HG03432 (cell line): ENCODE results near the gene FEV.
A peak's percentile ranks its signal among the peaks of the same experiment; 100 is the strongest.

Source experiments
- ATAC-seq: cut with Tn5 transposase; IDR thresholded peaks from one replicate; pipeline ENCODE4 v1.9.1; 2021; ENCODE audit warnings: mild to moderate bottlenecking, moderate library complexity; ENCODE audit not compliant: unreplicated experiment

Gene FEV

GRCh38 chr2:219017201-219017931 is 32.4 kb upstream of the FEV start:
- no peak for ATAC-seq

DNA sequence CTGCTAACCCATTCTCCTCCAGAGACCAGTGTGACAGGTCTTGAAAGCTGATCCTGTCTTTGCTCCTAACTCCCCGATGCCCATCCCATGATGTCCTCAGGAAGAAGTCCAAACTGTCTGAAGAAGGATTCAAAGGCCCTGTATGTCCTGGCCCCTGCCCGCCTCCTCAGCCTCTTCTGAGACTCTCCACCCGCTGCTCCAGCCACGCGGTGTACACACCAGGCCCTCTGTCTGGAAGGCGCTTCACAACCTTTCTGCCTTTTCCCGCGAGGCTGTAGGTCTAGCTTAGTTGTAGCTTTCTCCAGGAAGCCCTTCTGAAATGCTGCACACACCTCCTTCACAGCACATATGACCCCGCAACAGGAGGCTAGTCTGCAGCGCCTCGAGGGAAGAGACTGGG is 31.7 kb upstream of the FEV start:
- no peak for ATAC-seq

DNA sequence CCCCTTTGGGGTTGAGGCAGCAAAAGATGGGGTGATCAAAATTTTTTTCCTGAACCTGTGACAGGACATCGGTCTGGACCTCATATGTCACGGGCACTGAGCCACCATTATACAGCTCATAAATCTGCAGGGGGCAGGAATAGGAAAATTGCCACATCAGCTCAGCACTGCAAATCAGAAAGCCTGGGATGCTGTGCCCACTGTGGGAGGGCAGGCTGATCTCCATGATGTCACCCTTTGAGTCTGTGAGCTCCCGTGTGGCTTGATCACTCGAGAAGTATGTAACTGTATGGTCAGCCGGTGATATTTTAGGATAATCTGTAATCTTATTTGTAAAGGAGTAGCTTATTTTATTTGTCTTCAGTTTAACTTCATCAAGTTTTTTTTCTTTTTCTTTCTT is 25.9 kb upstream of the FEV start:
- ATAC-seq = no peak

DNA sequence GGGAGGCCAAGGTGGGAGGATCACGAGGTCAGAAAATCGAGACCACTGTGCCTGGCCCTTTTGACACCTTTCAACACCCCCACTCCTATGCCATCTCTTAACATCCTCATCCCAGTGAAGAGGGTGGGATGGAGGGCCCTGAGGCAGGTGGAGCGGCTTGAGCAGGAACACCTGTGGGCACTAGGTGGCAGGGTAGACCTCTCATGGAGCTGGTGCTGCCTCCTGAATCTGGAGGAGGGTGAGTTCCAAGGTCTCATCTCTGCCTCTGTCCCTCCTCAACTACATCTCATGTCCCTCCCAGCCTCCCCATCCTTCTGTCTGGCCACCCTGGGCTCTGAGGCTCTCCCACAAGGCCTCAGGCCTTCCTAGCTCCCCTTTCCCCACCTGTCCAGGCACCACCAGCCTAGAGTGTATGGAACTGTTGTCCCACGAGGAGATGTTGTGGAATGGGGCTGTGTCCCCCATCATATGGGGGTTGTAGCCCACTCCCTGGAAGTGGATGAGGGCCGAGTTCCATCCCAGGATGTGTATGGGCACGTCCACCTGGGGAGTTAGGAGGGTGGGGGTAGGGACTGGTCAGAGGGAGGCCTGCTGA is 25.3 kb upstream of the FEV start:
- no peak for ATAC-seq

GRCh38 chr2:219009294-219009693 is 24.3 kb upstream of the FEV start:
- ATAC-seq = no peak

DNA sequence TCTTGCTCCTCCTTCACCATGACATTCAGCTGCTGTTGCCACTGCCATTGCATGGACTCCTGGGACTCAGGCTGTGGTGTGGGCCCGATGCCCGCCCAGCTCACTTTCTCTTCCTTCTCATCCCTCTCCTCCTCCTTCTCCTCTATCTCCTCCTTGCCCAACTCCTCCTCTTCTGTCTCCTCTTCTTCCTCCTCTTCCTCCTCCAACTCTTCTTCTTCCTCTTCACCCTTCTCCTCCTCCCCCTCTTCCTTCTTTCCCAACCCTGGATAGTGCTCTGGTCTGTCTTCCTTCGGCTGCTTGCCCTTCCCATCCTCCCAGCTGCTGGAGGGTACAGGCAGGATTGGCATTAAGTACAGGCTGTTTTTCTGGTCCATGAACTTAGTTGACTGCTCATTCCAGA is 19.0 kb upstream of the FEV start:
- ATAC-seq = no peak

- ATAC-seq = no peak
These were observed 18.3 kb upstream of the FEV start for GRCh38 chr2:219003267-219003634.

- no peak for ATAC-seq
These were observed 17.6 kb upstream of the FEV start for GRCh38 chr2:219002395-219003266.

DNA sequence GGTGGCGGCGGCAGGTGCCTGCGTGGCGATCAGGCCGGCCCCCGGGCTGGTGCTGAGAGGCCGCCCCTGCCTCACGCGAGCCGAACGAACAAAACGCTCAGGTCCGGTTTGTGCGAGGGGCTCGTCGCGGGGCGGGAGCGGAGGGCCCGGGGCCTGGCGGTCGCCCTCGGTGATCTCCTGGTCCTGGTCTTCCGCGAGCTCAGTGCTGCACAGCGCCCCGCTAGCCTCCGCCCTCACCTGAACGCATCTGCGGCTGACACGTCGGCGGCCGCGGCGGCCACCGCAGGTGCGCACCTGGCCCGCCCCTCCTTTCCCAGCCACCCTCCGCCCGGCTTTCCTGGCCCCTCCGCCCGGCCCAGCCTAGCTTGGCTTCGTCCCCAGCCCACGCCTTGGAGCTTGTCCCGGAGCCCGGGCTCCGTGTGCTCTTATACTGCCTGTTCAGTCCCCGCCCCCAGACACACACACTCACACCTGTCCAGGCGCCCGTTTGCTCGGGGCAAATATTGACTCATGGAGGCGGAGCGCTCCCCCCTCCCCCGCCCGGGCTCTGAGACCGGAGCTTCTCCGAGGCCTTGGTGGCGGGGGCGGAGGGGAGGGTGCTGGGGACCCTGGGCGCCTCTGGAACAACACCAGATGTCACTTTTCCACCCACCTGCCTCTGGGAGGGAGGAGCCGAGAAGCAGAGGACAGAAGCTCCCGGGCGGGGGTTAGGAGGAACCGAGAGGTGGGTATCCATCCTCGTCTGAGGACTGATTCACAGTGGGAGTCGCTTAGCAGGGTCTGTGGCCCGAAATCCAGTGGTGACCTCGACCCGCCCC is 16.8 kb upstream of the FEV start:
- ATAC-seq = no peak

DNA sequence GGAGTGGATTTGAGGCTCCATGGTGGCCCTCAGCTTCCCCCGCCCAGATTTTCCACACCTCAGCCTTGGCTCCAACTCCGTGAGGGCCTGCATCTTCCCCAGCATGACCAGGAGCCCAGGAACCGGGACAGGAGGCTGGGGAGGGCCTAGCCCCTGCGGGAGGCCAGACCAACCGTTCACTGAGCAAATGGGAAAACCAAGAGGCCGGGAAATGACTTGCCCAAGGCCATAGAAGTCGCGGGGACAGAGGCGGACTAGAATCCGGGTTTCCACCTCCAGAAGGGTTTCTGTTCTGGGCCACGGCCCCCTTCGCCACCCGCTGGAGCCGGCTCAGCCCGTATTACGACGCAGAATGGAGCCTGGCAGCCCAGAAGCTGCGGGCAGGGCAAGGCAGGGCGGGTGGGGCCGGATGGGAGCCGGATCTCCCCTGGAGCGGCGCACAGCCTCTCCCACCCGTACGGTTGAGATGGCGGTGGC is 16.2 kb upstream of the FEV start:
- ATAC-seq = no peak

DNA sequence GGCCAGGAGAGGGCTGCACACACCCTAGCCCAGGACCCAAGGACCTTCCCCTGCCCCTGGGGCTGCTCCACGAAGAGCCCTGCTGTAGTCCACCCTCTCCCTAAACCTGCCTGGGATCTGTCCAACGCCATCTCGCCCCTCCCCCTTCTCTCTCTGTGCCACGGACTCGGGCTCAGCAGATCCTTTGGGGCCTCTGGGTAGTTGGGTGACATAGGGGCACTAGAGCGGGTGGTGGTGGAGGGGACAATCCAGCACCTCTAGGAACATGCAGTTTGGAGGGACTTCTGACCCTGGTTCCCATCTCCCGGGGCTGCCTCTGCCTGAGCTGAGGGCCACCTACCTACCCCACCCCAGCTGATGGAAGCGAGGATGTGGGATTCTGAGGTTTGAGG is 15.6 kb upstream of the FEV start:
- ATAC-seq = no peak

DNA sequence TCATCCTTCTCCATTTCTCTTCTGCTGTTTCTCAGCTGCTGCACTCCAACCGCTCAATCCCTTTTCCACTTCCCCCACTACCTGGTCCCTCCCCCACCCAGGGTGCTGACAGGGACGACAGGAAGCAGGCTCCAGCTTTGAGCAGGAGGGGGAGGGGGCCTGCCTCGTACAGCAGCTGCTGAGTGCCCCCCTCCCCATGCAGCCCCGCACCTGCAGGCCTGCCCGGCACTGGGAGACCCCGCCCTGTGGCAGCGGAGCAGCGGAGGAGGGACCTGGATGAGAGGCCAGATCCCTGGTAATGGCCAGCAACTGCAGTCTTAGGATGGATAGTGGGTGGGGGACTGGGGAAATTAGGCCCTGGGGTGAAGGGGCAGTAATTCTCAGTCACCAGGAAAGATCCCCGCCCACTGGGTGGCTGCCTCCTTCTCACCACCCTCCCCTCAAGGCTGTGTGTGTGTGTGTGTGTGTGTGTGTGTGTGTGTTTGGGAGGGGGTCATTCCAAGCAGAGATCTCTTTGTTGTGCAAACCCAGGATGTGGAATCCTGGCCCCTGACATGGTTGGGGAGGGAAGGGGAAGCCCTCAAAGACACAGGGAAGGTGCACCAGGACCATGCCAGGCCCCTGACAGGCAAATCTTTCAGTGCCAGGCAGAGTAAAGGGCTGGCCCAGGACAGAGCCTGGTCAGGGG is 15.0 kb upstream of the FEV start:
- ATAC-seq = no peak

DNA sequence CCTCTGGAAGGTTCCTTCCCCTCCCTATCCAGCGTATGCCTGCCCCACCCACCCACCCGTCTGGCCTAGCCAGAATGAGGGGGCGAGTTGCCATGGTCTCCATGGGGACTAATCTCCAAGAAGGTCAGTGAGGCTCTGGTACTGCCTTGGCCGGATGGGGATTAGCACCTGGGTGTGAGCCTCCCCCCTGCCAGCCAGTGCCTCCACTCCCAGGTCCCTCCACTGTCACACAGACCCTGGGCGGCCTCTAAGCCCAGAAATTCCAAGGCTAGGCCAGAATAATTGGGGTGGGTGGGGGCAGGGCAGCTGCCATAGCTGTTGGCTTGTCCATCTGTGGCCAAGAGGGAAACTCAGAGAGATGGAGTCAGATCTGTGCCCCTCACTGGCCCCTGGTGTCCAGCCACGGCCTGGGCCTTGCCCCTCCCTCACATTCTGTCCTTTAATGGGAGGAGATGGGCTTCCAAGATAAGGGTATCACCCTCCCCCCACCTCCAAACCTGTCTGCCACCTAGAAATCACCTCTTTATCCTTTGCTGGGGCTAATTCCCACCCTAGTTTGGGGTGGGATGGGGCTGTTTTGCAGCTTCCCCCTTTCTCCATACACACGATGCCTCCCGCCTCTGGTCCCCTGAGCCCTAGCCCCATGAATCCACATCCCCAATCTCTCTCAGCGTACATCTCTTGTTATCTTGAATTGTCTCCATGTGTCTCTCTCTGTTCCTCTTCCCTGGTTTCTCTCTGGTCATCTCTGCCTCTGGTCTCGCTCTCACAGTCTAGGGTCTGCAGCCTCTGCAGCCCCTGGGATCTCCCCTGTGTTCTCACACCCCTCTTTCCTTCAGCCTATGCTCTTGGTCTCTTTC is 14.3 kb upstream of the FEV start:
- no peak for ATAC-seq

DNA sequence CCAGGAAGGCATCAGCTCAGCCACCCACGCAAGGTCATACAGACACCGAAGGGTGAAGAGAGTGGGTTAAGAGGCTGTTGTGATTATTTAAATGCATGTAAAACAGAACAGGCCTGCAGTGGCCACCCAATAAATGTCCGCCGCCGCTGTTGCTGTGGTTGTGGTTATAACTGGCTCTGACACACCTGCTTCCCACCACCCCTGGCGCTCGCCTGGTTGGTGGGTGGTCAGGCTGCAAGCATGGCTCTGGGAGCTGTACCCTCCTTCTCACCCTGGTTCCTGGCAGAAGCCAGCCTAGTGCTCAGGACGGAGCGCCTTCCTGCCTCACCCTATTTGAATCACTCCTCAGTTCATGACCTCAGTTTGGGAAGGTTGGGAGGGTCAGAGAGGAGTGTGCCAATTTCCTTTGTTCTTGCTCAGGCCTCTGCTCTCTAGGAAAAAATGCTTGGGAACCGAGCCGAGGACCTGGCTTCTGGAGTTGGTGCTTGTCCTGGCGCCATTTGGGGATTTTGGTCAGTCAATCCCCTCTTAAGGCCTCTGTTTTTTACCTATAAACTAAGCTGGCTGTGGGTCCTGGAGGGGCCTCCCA is 13.5 kb upstream of the FEV start:
- ATAC-seq = no peak

- ATAC-seq = no peak
These were observed 12.7 kb upstream of the FEV start for GRCh38 chr2:218997731-218998130.

DNA sequence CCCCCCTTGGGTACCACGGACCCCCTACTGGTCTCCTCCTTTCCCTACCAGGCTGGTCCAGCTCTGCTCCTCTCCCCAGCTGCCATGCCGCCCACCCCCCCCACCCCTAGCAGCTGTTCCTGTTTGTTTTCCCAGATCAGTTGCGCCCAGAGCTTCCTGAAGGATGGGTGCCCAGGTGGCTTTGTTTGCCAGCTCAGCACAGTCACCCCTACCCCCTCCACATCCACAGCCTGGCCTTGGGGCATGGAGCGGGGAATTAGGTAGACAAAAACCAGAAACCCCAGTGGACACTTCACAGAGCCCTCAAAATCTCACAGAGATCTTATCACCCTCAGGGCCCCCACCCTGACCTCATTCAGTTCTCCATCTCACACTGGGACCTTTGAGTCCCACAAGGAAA is 12.0 kb upstream of the FEV start:
- no peak for ATAC-seq

DNA sequence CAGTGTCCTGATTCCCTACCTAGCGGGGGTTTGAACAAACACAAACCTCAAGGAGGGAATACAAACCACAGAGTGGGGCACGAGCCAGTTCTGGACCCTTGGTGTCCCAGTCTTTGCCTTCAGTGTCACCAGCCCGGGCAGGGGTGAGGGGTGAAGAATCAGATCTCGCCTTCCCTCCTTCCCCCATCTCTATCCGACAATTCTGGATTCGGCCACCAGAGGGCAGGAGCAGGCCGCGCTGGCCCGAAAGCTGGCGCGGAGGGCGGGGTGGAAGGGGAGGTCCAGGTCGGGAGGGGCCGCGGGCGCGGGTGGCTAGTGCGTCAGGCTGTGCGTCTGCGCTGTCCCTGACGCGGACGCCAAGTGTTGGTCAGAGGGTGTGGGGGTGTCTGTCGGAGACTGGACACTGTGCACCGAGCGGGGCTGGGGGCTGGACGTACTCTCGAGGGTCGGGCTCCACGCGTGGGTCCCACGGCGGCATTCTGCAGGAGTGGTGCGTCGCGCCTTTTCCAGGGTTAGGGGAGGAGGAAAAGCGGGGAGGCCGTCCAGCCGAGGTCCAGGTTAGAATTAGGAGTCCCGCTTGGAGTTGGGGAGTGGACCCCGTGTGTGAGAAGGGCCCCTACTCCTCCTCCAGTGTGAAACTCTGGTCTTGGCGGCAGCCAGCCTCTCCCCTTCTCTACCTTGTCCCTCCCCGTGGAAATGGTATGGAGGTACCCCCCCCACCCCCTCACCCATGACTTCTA is 11.2 kb upstream of the FEV start:
- ATAC-seq = peak; percentile 81

DNA sequence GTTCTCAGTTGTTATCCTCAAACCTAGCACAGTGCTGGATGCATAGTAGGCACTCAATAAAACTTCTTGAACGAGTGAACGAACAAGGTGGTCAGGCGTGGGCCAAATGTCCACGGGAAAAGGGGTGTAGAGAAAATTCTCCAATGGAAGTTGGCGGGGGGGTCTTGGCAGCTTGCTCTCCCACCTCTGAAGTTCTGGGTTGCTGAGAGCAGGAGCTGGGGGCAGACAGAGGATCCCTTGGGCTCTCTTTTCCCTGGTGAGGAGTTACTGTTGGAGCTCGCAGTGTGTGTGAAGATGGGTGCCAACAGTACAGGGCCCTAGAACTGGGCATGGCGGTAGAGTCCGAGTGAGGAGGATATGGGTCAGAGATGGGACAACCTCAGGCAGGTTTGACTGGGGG is 10.6 kb upstream of the FEV start:
- ATAC-seq = no peak
